HepG2 (cell line): ENCODE data around the gene NAA15. TPM values are rescaled to one million over a fixed set of nuclear protein-coding genes. Genes with fewer than 3 reads are reported as not detected.

Source experiments
- ATF4 ChIP-seq, 2 experiments: fragments of 450-650 bp in 1 of 2; sonication (generic) in 1 of 2; formaldehyde crosslinking; IDR thresholded peaks; 2 replicates each; pipeline versions ENCODE4 v1.5.0 to v1.8.0; 2020 to 2022; ENCODE audit warnings: mild to moderate bottlenecking in 1 of 2, missing genetic modification reagents in 1 of 2
- FIP1L1 ChIP-seq: fragments of 200-400 bp; formaldehyde crosslinking; IDR thresholded peaks from 2 replicates; pipeline ENCODE4 v1.6.1; 2018; ENCODE audit warnings: low read depth, mild to moderate bottlenecking, low read length, moderate library complexity, borderline replicate concordance; ENCODE audit not compliant: insufficient read depth
- HIC2 ChIP-seq: sonication (generic); formaldehyde crosslinking; IDR thresholded peaks from 2 replicates; pipeline ENCODE4 v1.9.0; 2022; ENCODE audit warnings: low read depth, missing genetic modification reagents
- HMGA1 ChIP-seq: sonication (generic); formaldehyde crosslinking; conservative IDR thresholded peaks from 2 replicates; pipeline ENCODE4 v1.4.0; 2020; ENCODE audit warnings: missing genetic modification reagents
- HOXA9 ChIP-seq: sonication (generic); formaldehyde crosslinking; IDR thresholded peaks from 2 replicates; pipeline ENCODE4 v1.8.1; 2022; ENCODE audit warnings: missing genetic modification reagents, mild to moderate bottlenecking, moderate library complexity, borderline replicate concordance
- IKZF4 ChIP-seq: sonication (generic); formaldehyde crosslinking; IDR thresholded peaks from 2 replicates; pipeline ENCODE4 v1.5.1; 2020; ENCODE audit warnings: borderline replicate concordance, mild to moderate bottlenecking, low read depth, missing genetic modification reagents; ENCODE audit errors: not compliant biosample characterization
- NFE2L2 ChIP-seq: fragments of 150-350 bp; IDR thresholded peaks from 2 replicates; pipeline ENCODE4 v1.6.1; 2014; ENCODE audit warnings: low read length
- SALL1 ChIP-seq: sonication (generic); formaldehyde crosslinking; IDR thresholded peaks from 2 replicates; pipeline ENCODE4 v1.8.0; 2022; ENCODE audit warnings: mild to moderate bottlenecking, missing genetic modification reagents
- SMARCE1 ChIP-seq: fragments of 450-650 bp; IDR thresholded peaks from 2 replicates; pipeline ENCODE4 v1.6.1; 2017; ENCODE audit warnings: borderline replicate concordance
- SP140L ChIP-seq: sonication (generic); formaldehyde crosslinking; IDR thresholded peaks from 2 replicates; pipeline ENCODE4 v1.4.0; 2020; ENCODE audit warnings: missing genetic modification reagents, borderline replicate concordance
- THAP8 ChIP-seq: sonication (generic); formaldehyde crosslinking; IDR thresholded peaks from 2 replicates; pipeline ENCODE4 v1.5.1; 2020; ENCODE audit warnings: missing genetic modification reagents, mild to moderate bottlenecking, borderline replicate concordance
- ZFYVE20 ChIP-seq: sonication (generic); formaldehyde crosslinking; IDR thresholded peaks from 2 replicates; pipeline ENCODE4 v1.8.0; 2023; ENCODE audit warnings: low read depth, mild to moderate bottlenecking, moderate library complexity, missing genetic modification reagents, borderline replicate concordance
- ZGPAT ChIP-seq: IDR thresholded peaks from 2 replicates; pipeline ENCODE4 v1.6.1; 2016; ENCODE audit warnings: mild to moderate bottlenecking
- ZNF101 ChIP-seq: sonication (generic); formaldehyde crosslinking; IDR thresholded peaks from 2 replicates; pipeline ENCODE4 v1.4.0; 2020; ENCODE audit warnings: mild to moderate bottlenecking, low read depth, missing genetic modification reagents, borderline replicate concordance
- ZNF234 ChIP-seq: sonication (generic); formaldehyde crosslinking; conservative IDR thresholded peaks from 2 replicates; pipeline ENCODE4 v1.5.1; 2020; ENCODE audit warnings: mild to moderate bottlenecking, missing genetic modification reagents
- ZNF367 ChIP-seq: sonication (generic); formaldehyde crosslinking; IDR thresholded peaks from 2 replicates; pipeline ENCODE4 v1.4.0; 2020; ENCODE audit warnings: missing genetic modification reagents, borderline replicate concordance
- ZNF496 ChIP-seq: sonication (generic); formaldehyde crosslinking; IDR thresholded peaks from 2 replicates; pipeline ENCODE4 v1.8.1; 2023; ENCODE audit warnings: mild to moderate bottlenecking, moderate library complexity, missing genetic modification reagents; ENCODE audit not compliant: insufficient replicate concordance
- ZNF597 ChIP-seq: sonication (generic); formaldehyde crosslinking; IDR thresholded peaks from 2 replicates; pipeline ENCODE4 v1.5.0; 2020; ENCODE audit warnings: missing genetic modification reagents
- ZNF616 ChIP-seq: sonication (generic); formaldehyde crosslinking; IDR thresholded peaks from 2 replicates; pipeline ENCODE4 v1.5.0; 2020; ENCODE audit warnings: low read depth, mild to moderate bottlenecking, missing genetic modification reagents
- ZNF773 ChIP-seq: sonication (generic); formaldehyde crosslinking; IDR thresholded peaks from 2 replicates; pipeline ENCODE4 v1.4.0; 2020; ENCODE audit warnings: missing genetic modification reagents, borderline replicate concordance
- polyA plus RNA-seq, 8 experiments: library from polyadenylated mRNA; depleted of rRNA in 3 of 8; stranded (reverse) in 7 of 8; unstranded in 1 of 8; fragments of >200 nt; fragmentation: Illumina TruSeq in 4 of 8; extraction: Trizol in 4 of 8; gene quantifications; 2 replicates each; pipeline versions ENCODE4 v1.2.1 to v1.2.3, GENCODE V29; 2011 to 2016; ENCODE audit warnings: low read depth in 4 of 8, missing spikeins in 1 of 8, mixed read lengths in 1 of 8; ENCODE audit not compliant: insufficient read depth in 1 of 8
- total RNA-seq, 5 experiments: library from RNA; depleted of rRNA; stranded (reverse); fragments of >200 nt; fragmentation: Illumina TruSeq; extraction: Trizol; gene quantifications; 2 replicates each; pipeline ENCODE4 v1.2.3, GENCODE V29; 2016; ENCODE audit warnings: low read depth in 1 of 5

Gene NAA15
- total and polyA plus RNA-seq, 2 of the 13 experiments (the other 11 are each of a cell fraction or from before 2014, with no cell fraction given), result 6.2 to 50.2 TPM

- no peak for TF ChIP-seq ZNF597
- TF ChIP-seq HIC2 (CRISPR knock-in tag), result peak; percentile 19; the same call in 1 of the 2 replicates
- TF ChIP-seq HMGA1, result no peak
- TF ChIP-seq ZNF773 (CRISPR knock-in tag), result no peak
- TF ChIP-seq SALL1 (CRISPR knock-in tag), result peak; percentile 88
- peak; percentile 85 for TF ChIP-seq ZNF616 (CRISPR knock-in tag)
- TF ChIP-seq ZNF234, result 0 out of 2 replicates have a peak, but pooled peaks have one; percentile 76
- TF ChIP-seq THAP8 (CRISPR knock-in tag), result 0 out of 2 replicates have a peak, but pooled peaks have one; percentile 77
- TF ChIP-seq ZNF101 (CRISPR knock-in tag), result no peak; the same call in 1 of the 2 replicates
- no peak for TF ChIP-seq ZNF367 (CRISPR knock-in tag)
- TF ChIP-seq ATF4 (CRISPR knock-in tag; IDR thresholded peaks at IDR 0.05), result no peak; a peak in 1 of 4 replicates
- TF ChIP-seq FIP1L1, result no peak
- TF ChIP-seq SP140L, result no peak
- peak; percentile 65 for TF ChIP-seq IKZF4
- TF ChIP-seq ZNF496 (CRISPR knock-in tag), result no peak
- TF ChIP-seq NFE2L2, result no peak
- no peak for TF ChIP-seq ZFYVE20
- no peak for TF ChIP-seq HOXA9 (CRISPR knock-in tag)
- no peak for TF ChIP-seq SMARCE1
- peak; percentile 92 for TF ChIP-seq ZGPAT
These were observed 5.9 kb upstream of the NAA15 start (continued) for GRCh38 chr4:139295206-139295941.
